ENCODE data around the gene MALL.

- TF ChIP-seq, protein P1, sequence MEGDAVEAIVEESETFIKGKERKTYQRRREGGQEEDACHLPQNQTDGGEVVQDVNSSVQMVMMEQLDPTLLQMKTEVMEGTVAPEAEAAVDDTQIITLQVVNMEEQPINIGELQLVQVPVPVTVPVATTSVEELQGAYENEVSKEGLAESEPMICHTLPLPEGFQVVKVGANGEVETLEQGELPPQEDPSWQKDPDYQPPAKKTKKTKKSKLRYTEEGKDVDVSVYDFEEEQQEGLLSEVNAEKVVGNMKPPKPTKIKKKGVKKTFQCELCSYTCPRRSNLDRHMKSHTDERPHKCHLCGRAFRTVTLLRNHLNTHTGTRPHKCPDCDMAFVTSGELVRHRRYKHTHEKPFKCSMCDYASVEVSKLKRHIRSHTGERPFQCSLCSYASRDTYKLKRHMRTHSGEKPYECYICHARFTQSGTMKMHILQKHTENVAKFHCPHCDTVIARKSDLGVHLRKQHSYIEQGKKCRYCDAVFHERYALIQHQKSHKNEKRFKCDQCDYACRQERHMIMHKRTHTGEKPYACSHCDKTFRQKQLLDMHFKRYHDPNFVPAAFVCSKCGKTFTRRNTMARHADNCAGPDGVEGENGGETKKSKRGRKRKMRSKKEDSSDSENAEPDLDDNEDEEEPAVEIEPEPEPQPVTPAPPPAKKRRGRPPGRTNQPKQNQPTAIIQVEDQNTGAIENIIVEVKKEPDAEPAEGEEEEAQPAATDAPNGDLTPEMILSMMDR (conservative IDR thresholded peaks at IDR 0.05) = no peak
- no peak for TF ChIP-seq EZH2 (IDR thresholded peaks at IDR 0.05; ENCODE audit: low read depth)
Observed at GRCh38 chr2:110115291-110116032, at the start of gene MALL.

All from PC-9 (cell line).